Brain microvascular endothelial cell (primary cell): ENCODE data around the gene ESYT1.

ENCODE experiments used
- DNase-seq: peaks from one replicate; pipeline ENCODE4 v3.0.0-alpha.2; 2020
- H3K27ac ChIP-seq: fragments of 250-450 bp; sonication (Bioruptor Pico); 2 replicates; pipeline ENCODE4 v1.5.1; 2020; ENCODE audit warnings: mild to moderate bottlenecking, moderate library complexity
- H3K27me3 ChIP-seq: fragments of 250-450 bp; sonication (Bioruptor Pico); replicated peaks from 2 replicates; pipeline ENCODE4 v1.5.1; 2020; ENCODE audit warnings: mild to moderate bottlenecking
- H3K36me3 ChIP-seq: fragments of 250-450 bp; sonication (Bioruptor Pico); replicated peaks from 2 replicates; pipeline ENCODE4 v1.5.1; 2020; ENCODE audit warnings: mild to moderate bottlenecking
- H3K4me3 ChIP-seq: 2 replicates; pipeline ENCODE4 v1.5.1; 2011; ENCODE audit warnings: low read depth, mild to moderate bottlenecking, control low read depth, low read length, moderate library complexity
- CTCF ChIP-seq: IDR thresholded peaks from 2 replicates; pipeline ENCODE4 v1.5.1; 2011; ENCODE audit warnings: low read depth, mild to moderate bottlenecking, moderate library complexity, low read length, control low read depth, inconsistent platforms; ENCODE audit errors: missing control alignments
- in situ Hi-C: cut with HindIII; loops from 2 replicates; pipeline ENCODE4 v1.10.0; 2017; ENCODE audit warnings: low sequenced_read_pairs, low pct_ligation_motif_present

The ESYT1 gene

GRCh38 chr12:56160894-56161689 lies 33.0 kb downstream of the ESYT1 start:
- H3K4me3 ChIP-seq = peak overlapping the region; percentile 99
- TF ChIP-seq CTCF = no peak
- H3K27me3 ChIP-seq = no peaks in the 10 kb centered on the region
- H3K36me3 ChIP-seq = peaks cover 62% of the 10 kb centered on the region
- in situ Hi-C loops = no loop called here
- no peak overlapping the region for H3K27ac ChIP-seq
- DNase-seq = no peak

- DNase-seq = no peak
- in situ Hi-C loops = no loop called here
- peak overlapping the region; percentile 99 for H3K4me3 ChIP-seq
- no peak for TF ChIP-seq CTCF
- no peaks in the 10 kb centered on the region for H3K27me3 ChIP-seq
- no peak overlapping the region for H3K27ac ChIP-seq
- H3K36me3 ChIP-seq = peaks cover 67% of the 10 kb centered on the region
Observed at GRCh38 chr12:56161690-56162351, 33.8 kb downstream of the ESYT1 start.

GRCh38 chr12:56162468-56163290 lies 34.6 kb downstream of the ESYT1 start:
- no peak for TF ChIP-seq CTCF
- peaks cover 71% of the 10 kb centered on the region for H3K36me3 ChIP-seq

GRCh38 chr12:56163533-56164344 lies 35.7 kb downstream of the ESYT1 start:
- H3K27me3 ChIP-seq = no peaks in the 10 kb centered on the region
- H3K4me3 ChIP-seq = no peak overlapping the region
- in situ Hi-C loops = no loop called here
- peaks cover 78% of the 10 kb centered on the region for H3K36me3 ChIP-seq
- TF ChIP-seq CTCF = no peak
- no peak for DNase-seq
- no peak overlapping the region for H3K27ac ChIP-seq

More at GRCh38 chr12:56162468-56163290, 34.6 kb downstream of the ESYT1 start:
- DNase-seq = peak; percentile 33
- Histone ChIP-seq H3K4me3 (no peak overlapping the region), H3K27me3 (no peaks in the 10 kb centered on the region), H3K27ac (peak overlapping the region; percentile 14)
- in situ Hi-C loops = no loop called here

GRCh38 chr12:56164345-56164729 lies 36.3 kb downstream of the ESYT1 start:
- no peak overlapping the region for H3K4me3 ChIP-seq
- no peak for DNase-seq

More at GRCh38 chr12:56164345-56164729, 36.3 kb downstream of the ESYT1 start:
- H3K27me3 ChIP-seq = no peaks in the 10 kb centered on the region
- no peak for TF ChIP-seq CTCF
- peaks cover 79% of the 10 kb centered on the region for H3K36me3 ChIP-seq
- H3K27ac ChIP-seq = no peak overlapping the region
- in situ Hi-C loops = no loop called here
